DND-41 (cell line): ENCODE data around the gene TGDS.
A peak's percentile ranks its signal among the peaks of the same experiment; 100 is the strongest.

Experiments
- ATAC-seq: fragments of 200-7000 bp; cut with Tn5 transposase; 3 replicates; pipeline ENCODE4 v1.9.1; 2021; ENCODE audit warnings: low read depth; ENCODE audit not compliant: insufficient read depth
- DNase-seq: peaks from one replicate; pipeline ENCODE4 v3.0.0-alpha.2; 2020
- H2AFZ ChIP-seq: 2 replicates; pipeline ENCODE4 v1.6.0; 2012; ENCODE audit warnings: low read depth, low read length
- H3K27ac ChIP-seq: 2 replicates; pipeline ENCODE4 v1.5.1; 2012; ENCODE audit warnings: low read length, inconsistent platforms
- H3K27me3 ChIP-seq: fragments of 200-600 bp; sonication (generic); 2 replicates; pipeline ENCODE4 v1.6.0; 2012; ENCODE audit warnings: low read length, mild to moderate bottlenecking, inconsistent platforms; ENCODE audit not compliant: insufficient read depth, poor library complexity
- H3K36me3 ChIP-seq: 2 replicates; pipeline ENCODE4 v1.5.1; 2012; ENCODE audit warnings: low read length, inconsistent platforms; ENCODE audit not compliant: insufficient read depth
- H3K4me1 ChIP-seq: 2 replicates; pipeline ENCODE4 v1.5.1; 2012; ENCODE audit warnings: mild to moderate bottlenecking, low read length; ENCODE audit not compliant: insufficient read depth
- H3K4me2 ChIP-seq: 2 replicates; pipeline ENCODE4 v1.6.0; 2012; ENCODE audit warnings: mild to moderate bottlenecking, moderate library complexity, low read length, inconsistent platforms; ENCODE audit not compliant: insufficient read depth
- H3K4me3 ChIP-seq, 2 experiments: fragments of 200-600 bp in 1 of 2; shearing (Covaris generic) in 1 of 2; 2 replicates each; pipeline ENCODE4 v1.5.1; 2012 to 2016; ENCODE audit warnings: inconsistent platforms in 2 of 2, low read length in 2 of 2, mild to moderate bottlenecking in 2 of 2, low read depth in 1 of 2, moderate library complexity in 1 of 2
- H3K79me2 ChIP-seq: 2 replicates; pipeline ENCODE4 v1.6.0; 2012; ENCODE audit warnings: low read length, inconsistent platforms; ENCODE audit not compliant: insufficient read depth
- H3K9ac ChIP-seq: 2 replicates; pipeline ENCODE4 v1.6.0; 2012; ENCODE audit warnings: low read depth, mild to moderate bottlenecking, inconsistent platforms, low read length, moderate library complexity
- H3K9me3 ChIP-seq: 2 replicates; pipeline ENCODE4 v1.5.1; 2012; ENCODE audit warnings: low read length, moderate library complexity, mild to moderate bottlenecking, inconsistent platforms; ENCODE audit not compliant: insufficient read depth, severe bottlenecking
- H4K20me1 ChIP-seq: 2 replicates; pipeline ENCODE4 v1.6.0; 2012; ENCODE audit warnings: low read length; ENCODE audit not compliant: insufficient read depth
- EZH2 ChIP-seq: IDR thresholded peaks from 3 replicates; pipeline ENCODE4 v1.6.1; 2012; ENCODE audit warnings: borderline replicate concordance, low read depth, mild to moderate bottlenecking, moderate library complexity, low read length, inconsistent platforms; ENCODE audit not compliant: severe bottlenecking
- TF ChIP-seq, protein P1 (sequence below): IDR thresholded peaks from 2 replicates; pipeline ENCODE4 v1.5.1; 2012; ENCODE audit warnings: borderline replicate concordance, low read length, moderate library complexity, mild to moderate bottlenecking; ENCODE audit not compliant: poor library complexity, severe bottlenecking; ENCODE audit errors: extremely low read depth

TGDS gene

GRCh38 chr13:94548382-94548781 is 47.6 kb downstream of the TGDS start:
- no peaks in the 10 kb centered on the region for H3K27me3 ChIP-seq
- no peaks in the 10 kb centered on the region; the same call in 1 of the 2 replicates for H3K36me3 ChIP-seq
- H3K4me2 ChIP-seq: peak overlapping the region; percentile 69
- H4K20me1 ChIP-seq: no peaks in the 10 kb centered on the region
- no peaks in the 10 kb centered on the region for H3K9me3 ChIP-seq
- ATAC-seq: peak; percentile 10; the same call in 2 of the 3 replicates
- H3K27ac ChIP-seq: peak overlapping the region; percentile 89
- H3K4me1 ChIP-seq: peaks cover 20% of the 10 kb centered on the region
- H3K9ac ChIP-seq: peak overlapping the region; percentile 88
- peak overlapping the region; percentile 88 for H2AFZ ChIP-seq
- H3K4me3 ChIP-seq: peak overlapping the region; percentile 35 to 63; a peak in 3 of 4 replicates
- TF ChIP-seq EZH2: no peak
- TF ChIP-seq, protein P1, sequence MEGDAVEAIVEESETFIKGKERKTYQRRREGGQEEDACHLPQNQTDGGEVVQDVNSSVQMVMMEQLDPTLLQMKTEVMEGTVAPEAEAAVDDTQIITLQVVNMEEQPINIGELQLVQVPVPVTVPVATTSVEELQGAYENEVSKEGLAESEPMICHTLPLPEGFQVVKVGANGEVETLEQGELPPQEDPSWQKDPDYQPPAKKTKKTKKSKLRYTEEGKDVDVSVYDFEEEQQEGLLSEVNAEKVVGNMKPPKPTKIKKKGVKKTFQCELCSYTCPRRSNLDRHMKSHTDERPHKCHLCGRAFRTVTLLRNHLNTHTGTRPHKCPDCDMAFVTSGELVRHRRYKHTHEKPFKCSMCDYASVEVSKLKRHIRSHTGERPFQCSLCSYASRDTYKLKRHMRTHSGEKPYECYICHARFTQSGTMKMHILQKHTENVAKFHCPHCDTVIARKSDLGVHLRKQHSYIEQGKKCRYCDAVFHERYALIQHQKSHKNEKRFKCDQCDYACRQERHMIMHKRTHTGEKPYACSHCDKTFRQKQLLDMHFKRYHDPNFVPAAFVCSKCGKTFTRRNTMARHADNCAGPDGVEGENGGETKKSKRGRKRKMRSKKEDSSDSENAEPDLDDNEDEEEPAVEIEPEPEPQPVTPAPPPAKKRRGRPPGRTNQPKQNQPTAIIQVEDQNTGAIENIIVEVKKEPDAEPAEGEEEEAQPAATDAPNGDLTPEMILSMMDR: no peak
- 0 out of 2 replicates have a peak, but pooled peaks cover 4% of the 10 kb centered on the region for H3K79me2 ChIP-seq
- DNase-seq: no peak

DNA sequence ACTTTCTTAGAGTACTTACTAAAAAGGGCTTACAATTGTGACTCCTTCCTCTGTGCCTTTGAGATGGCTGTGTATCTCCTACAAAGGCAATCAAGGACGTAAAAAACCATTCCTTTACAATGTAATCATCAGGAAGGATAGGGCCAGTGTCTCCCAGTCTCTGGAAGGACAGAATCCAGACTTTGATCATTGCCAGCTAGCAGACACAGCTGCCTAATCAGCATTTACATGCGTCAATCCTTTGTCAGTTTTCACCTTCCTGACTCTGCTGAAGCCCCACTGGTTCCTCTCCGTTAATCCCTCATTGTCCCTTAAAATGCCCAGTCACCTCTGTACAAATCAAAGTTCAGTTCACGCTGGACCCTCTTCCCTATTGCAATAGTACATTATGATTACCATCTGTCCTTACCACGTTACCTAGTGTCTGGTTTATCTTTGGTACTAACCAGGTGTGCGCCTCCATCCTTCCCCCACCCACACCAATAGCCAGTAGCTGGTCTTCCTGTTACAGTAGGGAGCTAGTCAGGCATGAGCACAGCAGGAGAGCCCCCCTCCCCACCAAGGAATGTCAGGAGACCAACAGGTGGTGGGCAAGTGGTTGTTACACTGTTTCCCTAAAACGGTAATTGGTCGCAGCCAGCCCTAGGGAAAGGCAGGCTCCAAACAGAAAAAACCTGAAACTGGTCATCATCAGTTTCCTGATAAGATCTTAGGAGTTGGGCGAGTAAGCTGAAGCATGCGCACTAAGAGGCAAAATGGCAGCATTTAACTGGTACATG is 49.7 kb downstream of the TGDS start:
- peaks cover 20% of the 10 kb centered on the region for H3K4me1 ChIP-seq
- ATAC-seq: no peak
- no peak overlapping the region for H3K4me3 ChIP-seq
- H3K36me3 ChIP-seq: no peaks in the 10 kb centered on the region; the same call in 1 of the 2 replicates
- no peak for DNase-seq
- no peak overlapping the region for H3K27ac ChIP-seq
- no peaks in the 10 kb centered on the region for H4K20me1 ChIP-seq
- H3K79me2 ChIP-seq: 0 out of 2 replicates have a peak, but pooled peaks cover 4% of the 10 kb centered on the region
- TF ChIP-seq, protein P1: no peak
- TF ChIP-seq EZH2: no peak
- H3K4me2 ChIP-seq: no peak overlapping the region
- no peak overlapping the region for H2AFZ ChIP-seq
- no peak overlapping the region for H3K9ac ChIP-seq
- H3K27me3 ChIP-seq: no peaks in the 10 kb centered on the region
- H3K9me3 ChIP-seq: no peaks in the 10 kb centered on the region

GRCh38 chr13:94544922-94545321 is 51.0 kb downstream of the TGDS start:
- H3K4me1 ChIP-seq: peaks cover 20% of the 10 kb centered on the region
- no peaks in the 10 kb centered on the region for H4K20me1 ChIP-seq
- no peak overlapping the region for H3K9ac ChIP-seq
- H3K4me2 ChIP-seq: no peak overlapping the region
- H3K27ac ChIP-seq: no peak overlapping the region
- no peaks in the 10 kb centered on the region for H3K9me3 ChIP-seq
- H3K27me3 ChIP-seq: no peaks in the 10 kb centered on the region
- H3K36me3 ChIP-seq: no peaks in the 10 kb centered on the region; the same call in 1 of the 2 replicates
- H2AFZ ChIP-seq: no peak overlapping the region
- H3K79me2 ChIP-seq: 0 out of 2 replicates have a peak, but pooled peaks cover 4% of the 10 kb centered on the region
- no peak overlapping the region for H3K4me3 ChIP-seq
- no peak for ATAC-seq
- TF ChIP-seq, protein P1: no peak
- TF ChIP-seq EZH2: no peak
- DNase-seq: no peak
